ENCODE measurements around the gene ASB1. TPM values are rescaled to one million over a fixed set of nuclear protein-coding genes. Genes with fewer than 3 reads are reported as not detected.

ASB1 gene
- total and polyA plus RNA-seq, 7 donors = 3.5 to 36.0 (median 14.0) TPM

- peaks cover 0 to 11% (median 0%) of the 10 kb centered on the region in 4 donors for H3K4me1 ChIP-seq
- no peak for DNase-seq
- TF ChIP-seq POLR2A (IDR thresholded peaks at IDR 0.05) (no peak), CTCF (IDR thresholded peaks at IDR 0.05) (no peak), EP300 (IDR thresholded peaks at IDR 0.05) (no peak), POLR2AphosphoS5 (IDR thresholded peaks at IDR 0.05) (no peak)
- H3K27ac ChIP-seq = no peak overlapping the region
- 83 to 84% methylated on average over 21 of the region's 21 CpGs for WGBS, 2 donors
- no peak overlapping the region for H3K4me3 ChIP-seq
- no peaks in the 10 kb centered on the region for H3K36me3 ChIP-seq
- no peaks in the 10 kb centered on the region for H3K9me3 ChIP-seq
- no peaks in the 10 kb centered on the region for H3K27me3 ChIP-seq
- intact Hi-C loops (cut with DNase I) = no loop called here
Observed at GRCh38 chr2:238499731-238500580, 73.2 kb downstream of the ASB1 start.

GRCh38 chr2:238501311-238501710, 74.6 kb downstream of the ASB1 start:
- intact Hi-C loops (cut with DNase I) = no loop called here
- no peaks in the 10 kb centered on the region for H3K9me3 ChIP-seq
- WGBS, 2 donors = 80 to 89% methylated on average over 5 of the region's 5 CpGs
- peaks cover 0 to 14% (median 0%) of the 10 kb centered on the region in 4 donors for H3K4me1 ChIP-seq
- no peak overlapping the region for H3K27ac ChIP-seq
- H3K36me3 ChIP-seq = no peaks in the 10 kb centered on the region
- no peak for TF ChIP-seq EP300 (IDR thresholded peaks at IDR 0.05)
- TF ChIP-seq POLR2A (IDR thresholded peaks at IDR 0.05) = no peak
- no peak for TF ChIP-seq CTCF (IDR thresholded peaks at IDR 0.05)
- TF ChIP-seq POLR2AphosphoS5 (IDR thresholded peaks at IDR 0.05) = no peak
- H3K27me3 ChIP-seq = no peaks in the 10 kb centered on the region
- H3K4me3 ChIP-seq = no peak overlapping the region
- no peak for DNase-seq

Small RNA genes lying within 50 kb of the gene (small RNA-seq; reads per million reads assigned to genes)
- 0 reads per million in 3 donors for gene RNU6-234P

Other genes with a start within 250 kb of the ASB1 start
- gene ILKAP, start 223.2 kb upstream of the ASB1 start, total RNA-seq = 10 to 100 TPM; 32.2 to 57.3 (median 45.3) TPM
- 10 to 100 TPM; 26.4 to 40.6 (median 28.0) TPM for gene ILKAP, start 223.2 kb upstream of the ASB1 start, polyA plus RNA-seq
- 10 to 100 TPM; 13.2 to 27.3 (median 18.1) TPM for gene HES6, start 186.9 kb upstream of the ASB1 start, total RNA-seq
- 10 to 100 TPM; 40.7 to 59.2 (median 52.3) TPM for gene HES6, start 186.9 kb upstream of the ASB1 start, polyA plus RNA-seq
- 10 to 100 TPM in 1 of 4 donors, 1 to 10 TPM in 3; 7.7 to 11.8 (median 9.2) TPM for gene PER2, start 138.3 kb upstream of the ASB1 start, total RNA-seq
- gene PER2, start 138.3 kb upstream of the ASB1 start, polyA plus RNA-seq = 1 to 10 TPM; 3.7 to 7.1 (median 4.2) TPM
- gene TRAF3IP1, start 106.4 kb upstream of the ASB1 start, total RNA-seq = 10 to 100 TPM; 17.5 to 20.8 (median 18.2) TPM
- 10 to 100 TPM in 1 of 3 donors, 1 to 10 TPM in 2; 6.9 to 13.2 (median 7.2) TPM for gene TRAF3IP1, start 106.4 kb upstream of the ASB1 start, polyA plus RNA-seq